ENCODE data around the gene SNCB. TPM values are rescaled to one million over a fixed set of nuclear protein-coding genes. Genes with fewer than 3 reads are reported as not detected.
A peak's percentile ranks its signal among the peaks of the same experiment; 100 is the strongest.

SNCB gene
- total RNA-seq, 4 donors from 2014 or later, result not detected

- Histone ChIP-seq H3K4me1 (peaks cover 9% of the 10 kb centered on the region), H3K27ac (no peak overlapping the region), H3K9me3 (no peaks in the 10 kb centered on the region), H3K27me3 (peaks cover 13% of the 10 kb centered on the region), H3K36me3 (peaks cover 34% of the 10 kb centered on the region), H3K4me3 (no peak overlapping the region)
- TF ChIP-seq CTCF (IDR thresholded peaks at IDR 0.05) (peak; percentile 26 to 91), POLR2AphosphoS5 (IDR thresholded peaks at IDR 0.05) (no peak), POLR2A (IDR thresholded peaks at IDR 0.05) (no peak), EP300 (IDR thresholded peaks at IDR 0.05) (no peak)
- no peak for DNase-seq (ENCODE audit: low spot score in 2 of 2)
- WGBS, result 43% methylated on average over 14 of the region's 14 CpGs
Measured at GRCh38 chr5:176658007-176658599, 27.8 kb upstream of the SNCB start.

GRCh38 chr5:176656467-176656990 lies 26.2 kb upstream of the SNCB start:
- 95% methylated on average over 6 of the region's 13 CpGs for WGBS
- no peak for TF ChIP-seq EP300 (IDR thresholded peaks at IDR 0.05)
- no peak for TF ChIP-seq POLR2AphosphoS5 (IDR thresholded peaks at IDR 0.05)
- no peak for TF ChIP-seq CTCF (IDR thresholded peaks at IDR 0.05)
- no peak for TF ChIP-seq POLR2A (IDR thresholded peaks at IDR 0.05)
- peaks cover 9% of the 10 kb centered on the region for H3K4me1 ChIP-seq

GRCh38 chr5:176654856-176655255 lies 24.5 kb upstream of the SNCB start:
- H3K27me3 ChIP-seq, result no peaks in the 10 kb centered on the region
- no peak for DNase-seq (ENCODE audit: low spot score in 2 of 2)
- no peak for TF ChIP-seq POLR2A (IDR thresholded peaks at IDR 0.05)
- TF ChIP-seq CTCF (IDR thresholded peaks at IDR 0.05), result no peak
- no peak for TF ChIP-seq EP300 (IDR thresholded peaks at IDR 0.05)
- no peak for TF ChIP-seq POLR2AphosphoS5 (IDR thresholded peaks at IDR 0.05)
- H3K4me1 ChIP-seq, result peaks cover 14% of the 10 kb centered on the region
- H3K36me3 ChIP-seq, result peaks cover 38% of the 10 kb centered on the region
- no peaks in the 10 kb centered on the region for H3K9me3 ChIP-seq
- no peak overlapping the region for H3K4me3 ChIP-seq
- H3K27ac ChIP-seq, result no peak overlapping the region
- WGBS, result 48% methylated on average over 8 of the region's 14 CpGs

More at GRCh38 chr5:176656467-176656990, 26.2 kb upstream of the SNCB start:
- H3K9me3 ChIP-seq, result no peaks in the 10 kb centered on the region
- H3K27ac ChIP-seq, result no peak overlapping the region
- no peak overlapping the region for H3K4me3 ChIP-seq
- no peak for DNase-seq (ENCODE audit: low spot score in 2 of 2)
- H3K27me3 ChIP-seq, result peaks cover 4% of the 10 kb centered on the region
- peaks cover 38% of the 10 kb centered on the region for H3K36me3 ChIP-seq

GRCh38 chr5:176653401-176654385 lies 23.4 kb upstream of the SNCB start:
- no peaks in the 10 kb centered on the region for H3K9me3 ChIP-seq
- peaks cover 38% of the 10 kb centered on the region for H3K36me3 ChIP-seq
- no peak overlapping the region for H3K27ac ChIP-seq
- no peak for TF ChIP-seq EP300 (IDR thresholded peaks at IDR 0.05)
- no peak for TF ChIP-seq POLR2AphosphoS5 (IDR thresholded peaks at IDR 0.05)
- TF ChIP-seq POLR2A (IDR thresholded peaks at IDR 0.05), result no peak
- no peak for TF ChIP-seq CTCF (IDR thresholded peaks at IDR 0.05)
- H3K4me3 ChIP-seq, result no peak overlapping the region
- 43% methylated on average over 14 of the region's 18 CpGs for WGBS
- H3K4me1 ChIP-seq, result peaks cover 16% of the 10 kb centered on the region
- no peak for DNase-seq (ENCODE audit: low spot score in 2 of 2)
- H3K27me3 ChIP-seq, result no peaks in the 10 kb centered on the region

- Histone ChIP-seq H3K27me3 (no peaks in the 10 kb centered on the region), H3K36me3 (peaks cover 33% of the 10 kb centered on the region), H3K27ac (no peak overlapping the region), H3K4me1 (peaks cover 22% of the 10 kb centered on the region), H3K4me3 (no peak overlapping the region), H3K9me3 (no peaks in the 10 kb centered on the region)
- 74% methylated on average over 8 of the region's 8 CpGs for whole genome bisulfite sequencing
- TF ChIP-seq POLR2AphosphoS5 (IDR thresholded peaks at IDR 0.05), result no peak
- no peak for TF ChIP-seq EP300 (IDR thresholded peaks at IDR 0.05)
- TF ChIP-seq POLR2A (IDR thresholded peaks at IDR 0.05), result no peak
- no peak for TF ChIP-seq CTCF (IDR thresholded peaks at IDR 0.05)
- no peak for DNase-seq (ENCODE audit: low spot score in 2 of 2)
Measured at GRCh38 chr5:176652136-176652535, 21.8 kb upstream of the SNCB start.
